Keratinocyte (primary cell): ENCODE results near the gene CASZ1. TPM values are rescaled to one million over a fixed set of nuclear protein-coding genes. Genes with fewer than 3 reads are reported as not detected.

ENCODE experiments used
- DNase-seq: peaks from one replicate; pipeline ENCODE4 v3.0.0-alpha.2; 2011; ENCODE audit warnings: low read depth, missing footprints, low spot score
- FAIRE-seq: peaks from 2 replicates; lab custom pipeline; 2011; peaks lifted over from hg19 to GRCh38; lab: Jason Lieb, UNC
- H2AFZ ChIP-seq: 2 replicates; pipeline ENCODE4 v1.6.0; 2012; ENCODE audit warnings: low read length, control low read depth, inconsistent platforms; ENCODE audit not compliant: control insufficient read depth
- H3K27ac ChIP-seq: 2 replicates; pipeline ENCODE4 v1.5.1; 2011; ENCODE audit warnings: low read length; ENCODE audit not compliant: control insufficient read depth, insufficient read depth
- H3K27me3 ChIP-seq: 3 replicates; pipeline ENCODE4 v1.6.0; 2011; ENCODE audit warnings: low read length; ENCODE audit not compliant: control insufficient read depth, insufficient read depth; ENCODE audit errors: extremely low read depth
- H3K36me3 ChIP-seq, 2 experiments: 2 replicates in 1 of 2; 3 replicates in 1 of 2; pipeline ENCODE4 v1.5.1; 2011; ENCODE audit warnings: low read length in 2 of 2, mild to moderate bottlenecking in 1 of 2; ENCODE audit not compliant: control insufficient read depth in 2 of 2, insufficient read depth in 2 of 2; ENCODE audit errors: extremely low read depth in 1 of 2
- H3K4me1 ChIP-seq: 3 replicates; pipeline ENCODE4 v1.5.1; 2011; ENCODE audit warnings: low read length; ENCODE audit not compliant: control insufficient read depth, insufficient read depth; ENCODE audit errors: extremely low read depth
- H3K4me2 ChIP-seq: 3 replicates; pipeline ENCODE4 v1.6.0; 2011; ENCODE audit warnings: low read depth, low read length; ENCODE audit not compliant: control insufficient read depth, insufficient read depth; ENCODE audit errors: extremely low read depth
- H3K4me3 ChIP-seq, 3 experiments: fragments of 200-600 bp in 1 of 3; sonication (generic) in 1 of 3; 2 replicates in 2 of 3; 3 replicates in 1 of 3; pipeline ENCODE4 v1.5.1; 2011 to 2016; ENCODE audit warnings: low read length in 3 of 3, mild to moderate bottlenecking in 3 of 3, control low read depth in 2 of 3, inconsistent platforms in 1 of 3, low read depth in 1 of 3, mixed read lengths in 1 of 3, mixed run types in 1 of 3, moderate library complexity in 1 of 3; ENCODE audit not compliant: control insufficient read depth in 2 of 3, insufficient read depth in 2 of 3; ENCODE audit errors: extremely low read depth in 1 of 3
- H3K79me2 ChIP-seq: 2 replicates; pipeline ENCODE4 v1.6.0; 2012; ENCODE audit warnings: low read length; ENCODE audit not compliant: control insufficient read depth, insufficient read depth
- H3K9ac ChIP-seq: 3 replicates; pipeline ENCODE4 v1.6.0; 2011; ENCODE audit warnings: low read length; ENCODE audit not compliant: control insufficient read depth, insufficient read depth; ENCODE audit errors: extremely low read depth
- H3K9me1 ChIP-seq: 3 replicates; pipeline ENCODE4 v1.6.0; 2011; ENCODE audit warnings: low read length; ENCODE audit not compliant: control insufficient read depth, insufficient read depth; ENCODE audit errors: extremely low read depth
- H3K9me3 ChIP-seq: 2 replicates; pipeline ENCODE4 v1.5.1; 2012; ENCODE audit warnings: low read depth, low read length; ENCODE audit not compliant: control insufficient read depth
- H4K20me1 ChIP-seq: 3 replicates; pipeline ENCODE4 v1.6.0; 2011; ENCODE audit warnings: low read length; ENCODE audit not compliant: control insufficient read depth, insufficient read depth; ENCODE audit errors: extremely low read depth
- EZH2 ChIP-seq: IDR thresholded peaks from one replicate; pipeline ENCODE4 v1.6.1; 2012; ENCODE audit warnings: inconsistent platforms, mild to moderate bottlenecking, low read length, moderate library complexity
- dilution Hi-C: fragments of 300-500 bp; cut with MboI; formaldehyde crosslinking; loops from one replicate; pipeline ENCODE4 v1.7.0; 2020; ENCODE audit warnings: low sequenced_read_pairs; ENCODE audit not compliant: extremely low pct_ligation_motif_present
- polyA plus RNA-seq, 5 experiments: library from polyadenylated mRNA; depleted of rRNA in 3 of 5; stranded (reverse) in 3 of 5; stranded (forward) in 1 of 5; unstranded in 1 of 5; fragments of >200 nt; gene quantifications; 1 replicate in 1 of 5; 2 replicates in 3 of 5; 3 replicates in 1 of 5; pipeline versions ENCODE4 v1.2.1 to v1.2.3, GENCODE V29; 2011 to 2012; ENCODE audit warnings: missing spikeins in 2 of 5, low read depth in 1 of 5, low replicate concordance in 1 of 5
- TF ChIP-seq, protein P1 (sequence below), 3 experiments: IDR thresholded peaks in 1 of 3; conservative IDR thresholded peaks in 1 of 3; optimal IDR thresholded peaks in 1 of 3; 2 replicates in 2 of 3; 3 replicates in 1 of 3; pipeline versions ENCODE3 to v1.5.1; 2011; ENCODE audit warnings: low read length in 3 of 3, mild to moderate bottlenecking in 3 of 3, moderate library complexity in 2 of 3, control low read depth in 1 of 3, inconsistent platforms in 1 of 3; ENCODE audit not compliant: insufficient read depth in 2 of 3; ENCODE audit errors: extremely low read depth in 1 of 3

The CASZ1 gene
- polyA plus RNA-seq, 1 donor (not counting 4 experiments of a cell fraction or from before 2014, with no cell fraction given): 2.8 TPM

- dilution Hi-C loops: no loop called here
- no peak for TF ChIP-seq EZH2
- TF ChIP-seq, protein P1, sequence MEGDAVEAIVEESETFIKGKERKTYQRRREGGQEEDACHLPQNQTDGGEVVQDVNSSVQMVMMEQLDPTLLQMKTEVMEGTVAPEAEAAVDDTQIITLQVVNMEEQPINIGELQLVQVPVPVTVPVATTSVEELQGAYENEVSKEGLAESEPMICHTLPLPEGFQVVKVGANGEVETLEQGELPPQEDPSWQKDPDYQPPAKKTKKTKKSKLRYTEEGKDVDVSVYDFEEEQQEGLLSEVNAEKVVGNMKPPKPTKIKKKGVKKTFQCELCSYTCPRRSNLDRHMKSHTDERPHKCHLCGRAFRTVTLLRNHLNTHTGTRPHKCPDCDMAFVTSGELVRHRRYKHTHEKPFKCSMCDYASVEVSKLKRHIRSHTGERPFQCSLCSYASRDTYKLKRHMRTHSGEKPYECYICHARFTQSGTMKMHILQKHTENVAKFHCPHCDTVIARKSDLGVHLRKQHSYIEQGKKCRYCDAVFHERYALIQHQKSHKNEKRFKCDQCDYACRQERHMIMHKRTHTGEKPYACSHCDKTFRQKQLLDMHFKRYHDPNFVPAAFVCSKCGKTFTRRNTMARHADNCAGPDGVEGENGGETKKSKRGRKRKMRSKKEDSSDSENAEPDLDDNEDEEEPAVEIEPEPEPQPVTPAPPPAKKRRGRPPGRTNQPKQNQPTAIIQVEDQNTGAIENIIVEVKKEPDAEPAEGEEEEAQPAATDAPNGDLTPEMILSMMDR (optimal IDR thresholded peaks at IDR 0.05 in 1 of 3, IDR thresholded peaks at IDR 0.05 in 1 of 3, conservative IDR thresholded peaks at IDR 0.05 in 1 of 3; ENCODE audit: extremely low read depth in 1 of 3, insufficient read depth in 2 of 3, low read length in 3 of 3): no peak
- Histone ChIP-seq H2AFZ (no peak overlapping the region), H3K27me3 (no peaks in the 10 kb centered on the region), H3K9me1 (no peaks in the 10 kb centered on the region), H3K4me1 (peaks cover 39% of the 10 kb centered on the region), H4K20me1 (no peaks in the 10 kb centered on the region), H3K79me2 (no peaks in the 10 kb centered on the region), H3K36me3 (peaks cover 0 to 11% of the 10 kb centered on the region in 2 experiments), H3K27ac (no peak overlapping the region), H3K4me2 (no peak overlapping the region), H3K9ac (no peak overlapping the region), H3K9me3 (no peaks in the 10 kb centered on the region), H3K4me3 (no peak overlapping the region)
- DNase-seq (no peak), FAIRE-seq (no peak)
Observed at GRCh38 chr1:10641976-10642375, 154.5 kb downstream of the CASZ1 start.

GRCh38 chr1:10640843-10641553 lies 155.4 kb downstream of the CASZ1 start:
- H3K79me2 ChIP-seq: no peaks in the 10 kb centered on the region
- H3K4me3 ChIP-seq: no peak overlapping the region
- peaks cover 40% of the 10 kb centered on the region for H3K4me1 ChIP-seq
- H3K4me2 ChIP-seq: no peak overlapping the region
- H4K20me1 ChIP-seq: no peaks in the 10 kb centered on the region
- no peaks in the 10 kb centered on the region for H3K9me1 ChIP-seq
- FAIRE-seq (no peak), DNase-seq (no peak)
- H3K27ac ChIP-seq: no peak overlapping the region
- H3K9me3 ChIP-seq: no peaks in the 10 kb centered on the region
- H3K9ac ChIP-seq: no peak overlapping the region
- dilution Hi-C loops: no loop called here
- peaks cover 0 to 11% of the 10 kb centered on the region in 2 experiments for H3K36me3 ChIP-seq
- H2AFZ ChIP-seq: no peak overlapping the region
- TF ChIP-seq, protein P1 (optimal IDR thresholded peaks at IDR 0.05 in 1 of 3, IDR thresholded peaks at IDR 0.05 in 1 of 3, conservative IDR thresholded peaks at IDR 0.05 in 1 of 3; ENCODE audit: extremely low read depth in 1 of 3, insufficient read depth in 2 of 3, low read length in 3 of 3): no peak
- no peak for TF ChIP-seq EZH2
- H3K27me3 ChIP-seq: no peaks in the 10 kb centered on the region
